ENCODE measurements around the gene JAK3. TPM values are rescaled to one million over a fixed set of nuclear protein-coding genes. Genes with fewer than 3 reads are reported as not detected.

Gene JAK3
- total and polyA plus RNA-seq, 2 of the 8 experiments (the other 6 are each of a cell fraction or from before 2014, with no cell fraction given) = 4.0 to 4.7 TPM

- TF ChIP-seq, protein P1, sequence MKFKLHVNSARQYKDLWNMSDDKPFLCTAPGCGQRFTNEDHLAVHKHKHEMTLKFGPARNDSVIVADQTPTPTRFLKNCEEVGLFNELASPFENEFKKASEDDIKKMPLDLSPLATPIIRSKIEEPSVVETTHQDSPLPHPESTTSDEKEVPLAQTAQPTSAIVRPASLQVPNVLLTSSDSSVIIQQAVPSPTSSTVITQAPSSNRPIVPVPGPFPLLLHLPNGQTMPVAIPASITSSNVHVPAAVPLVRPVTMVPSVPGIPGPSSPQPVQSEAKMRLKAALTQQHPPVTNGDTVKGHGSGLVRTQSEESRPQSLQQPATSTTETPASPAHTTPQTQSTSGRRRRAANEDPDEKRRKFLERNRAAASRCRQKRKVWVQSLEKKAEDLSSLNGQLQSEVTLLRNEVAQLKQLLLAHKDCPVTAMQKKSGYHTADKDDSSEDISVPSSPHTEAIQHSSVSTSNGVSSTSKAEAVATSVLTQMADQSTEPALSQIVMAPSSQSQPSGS (IDR thresholded peaks at IDR 0.05; ENCODE audit: low read length) = no peak
- TF ChIP-seq EP300 (IDR thresholded peaks at IDR 0.05; ENCODE audit: borderline replicate concordance in 1 of 2, low read depth in 2 of 2, low read length in 2 of 2) (no peak), ASH2L (IDR thresholded peaks at IDR 0.05; ENCODE audit: low read length) (no peak), KDM4A (IDR thresholded peaks at IDR 0.05; ENCODE audit: low read depth, low read length, severe bottlenecking) (no peak), CHD2 (IDR thresholded peaks at IDR 0.05; ENCODE audit: low read length) (no peak)
These were observed 26.6 kb downstream of the JAK3 start, which contains the start of gene INSL3 (continued) for GRCh38 chr19:17821190-17821589.

All from H1 (cell line).